Osteocyte (in vitro differentiated cells): Measurements from ENCODE around the gene ALCAM. TPM values are rescaled to one million over a fixed set of nuclear protein-coding genes. Genes with fewer than 3 reads are reported as not detected.

Experiments used
- DNase-seq: peaks from one replicate; pipeline ENCODE4 v3.0.0; 2021; ENCODE audit warnings: mixed read lengths; ENCODE audit not compliant: unreplicated experiment; ENCODE audit errors: extremely low spot score
- H3K27ac Mint-ChIP-seq: one replicate; pipeline ENCODE4 v1.8.0; 2021; ENCODE audit warnings: mild to moderate bottlenecking, mixed read lengths; ENCODE audit not compliant: unreplicated experiment
- H3K27me3 Mint-ChIP-seq: one replicate; pipeline ENCODE4 v1.8.0; 2021; ENCODE audit warnings: mixed read lengths; ENCODE audit not compliant: unreplicated experiment
- H3K36me3 Mint-ChIP-seq: one replicate; pipeline ENCODE4 v1.8.0; 2021; ENCODE audit warnings: mixed read lengths; ENCODE audit not compliant: unreplicated experiment
- H3K4me1 Mint-ChIP-seq: one replicate; pipeline ENCODE4 v1.8.0; 2021; ENCODE audit warnings: mixed read lengths; ENCODE audit not compliant: unreplicated experiment
- H3K4me3 Mint-ChIP-seq: one replicate; pipeline ENCODE4 v1.8.0; 2021; ENCODE audit warnings: mild to moderate bottlenecking, moderate library complexity, mixed read lengths; ENCODE audit not compliant: unreplicated experiment
- H3K9me3 Mint-ChIP-seq: one replicate; pipeline ENCODE4 v1.8.0; 2021; ENCODE audit warnings: mixed read lengths; ENCODE audit not compliant: unreplicated experiment
- CTCF ChIP-seq: fragments of 200-600 bp; sonication (generic); IDR thresholded peaks from 2 replicates; pipeline ENCODE4 v1.5.0; 2021; ENCODE audit warnings: antibody characterized with exemption, mild to moderate bottlenecking, moderate library complexity
- total RNA-seq: library from RNA; stranded (reverse); gene quantifications from 2 replicates; pipeline ENCODE4 v1.2.1, GENCODE V29; 2021

The ALCAM gene
- total RNA-seq, 1 donor from 2014 or later = 242 TPM

GRCh38 chr3:105483476-105483875 lies 116.8 kb downstream of the ALCAM start:
- Mint-ChIP-seq H3K9me3 (peaks cover 13% of the 10 kb centered on the region), H3K27ac (no peak overlapping the region), H3K27me3 (no peaks in the 10 kb centered on the region), H3K36me3 (peaks cover 5% of the 10 kb centered on the region), H3K4me3 (no peak overlapping the region), H3K4me1 (peaks cover 6% of the 10 kb centered on the region)
- no peak for TF ChIP-seq CTCF
- no peak for DNase-seq

- H3K9me3 Mint-ChIP-seq = peaks cover 18% of the 10 kb centered on the region
- H3K4me3 Mint-ChIP-seq = no peak overlapping the region
- H3K27ac Mint-ChIP-seq = peak overlapping the region; percentile 13
- H3K36me3 Mint-ChIP-seq = peaks cover 29% of the 10 kb centered on the region
- no peak for TF ChIP-seq CTCF
- DNase-seq = no peak
- H3K27me3 Mint-ChIP-seq = no peaks in the 10 kb centered on the region
- H3K4me1 Mint-ChIP-seq = peaks cover 15% of the 10 kb centered on the region
These were observed 123.3 kb downstream of the ALCAM start for GRCh38 chr3:105490045-105490444.

GRCh38 chr3:105493305-105493892 lies 126.7 kb downstream of the ALCAM start:
- H3K4me3 Mint-ChIP-seq = no peak overlapping the region
- DNase-seq = no peak
- TF ChIP-seq CTCF = no peak
- peaks cover 20% of the 10 kb centered on the region for H3K4me1 Mint-ChIP-seq
- H3K36me3 Mint-ChIP-seq = peaks cover 26% of the 10 kb centered on the region
- H3K27me3 Mint-ChIP-seq = no peaks in the 10 kb centered on the region
- peaks cover 5% of the 10 kb centered on the region for H3K9me3 Mint-ChIP-seq
- H3K27ac Mint-ChIP-seq = no peak overlapping the region

GRCh38 chr3:105495021-105495420 lies 128.3 kb downstream of the ALCAM start:
- no peak for TF ChIP-seq CTCF
- no peaks in the 10 kb centered on the region for H3K27me3 Mint-ChIP-seq
- peak overlapping the region; percentile 4 for H3K27ac Mint-ChIP-seq
- H3K9me3 Mint-ChIP-seq = peaks cover 5% of the 10 kb centered on the region
- H3K36me3 Mint-ChIP-seq = peaks cover 22% of the 10 kb centered on the region
- H3K4me1 Mint-ChIP-seq = peaks cover 28% of the 10 kb centered on the region
- DNase-seq = no peak
- no peak overlapping the region for H3K4me3 Mint-ChIP-seq

GRCh38 chr3:105496343-105496742 lies 129.6 kb downstream of the ALCAM start:
- H3K9me3 Mint-ChIP-seq = peaks cover 2% of the 10 kb centered on the region
- DNase-seq = no peak
- no peak overlapping the region for H3K27ac Mint-ChIP-seq
- H3K36me3 Mint-ChIP-seq = peaks cover 12% of the 10 kb centered on the region
- no peak for TF ChIP-seq CTCF
- H3K4me3 Mint-ChIP-seq = no peak overlapping the region
- peaks cover 33% of the 10 kb centered on the region for H3K4me1 Mint-ChIP-seq
- no peaks in the 10 kb centered on the region for H3K27me3 Mint-ChIP-seq
